WTC11 (cell line): ENCODE measurements around the gene SASH3. TPM values are rescaled to one million over a fixed set of nuclear protein-coding genes. Genes with fewer than 3 reads are reported as not detected.

ENCODE experiments used
- ATAC-seq: fragments of 200-7000 bp; cut with Tn5 transposase; 2 replicates; pipeline ENCODE4 v1.10.0; 2021; ENCODE audit warnings: mild to moderate bottlenecking, moderate library complexity
- CTCF ChIA-PET: fragments of 300-600 bp; sonication (Branson Sonifier 250); formaldehyde crosslinking; loops from one replicate; lab custom pipeline; 2021; ENCODE audit warnings: antibody characterized with exemption; lab: Charles Lee
- POLR2A ChIA-PET: fragments of 350-600 bp; sonication (Branson Sonifier 250); formaldehyde crosslinking; loops from one replicate; lab custom pipeline; 2021; ENCODE audit warnings: antibody characterized with exemption; lab: Charles Lee
- DNase-seq: peaks from one replicate; pipeline ENCODE4 v3.0.0; 2021; ENCODE audit warnings: low spot score
- H3K27ac Mint-ChIP-seq: 2 replicates; pipeline ENCODE4 v1.8.0; 2021; ENCODE audit warnings: mixed read lengths
- H3K27me3 Mint-ChIP-seq: 2 replicates; pipeline ENCODE4 v1.8.0; 2021; ENCODE audit warnings: low read depth, mild to moderate bottlenecking, moderate library complexity, mixed read lengths
- H3K36me3 Mint-ChIP-seq: 2 replicates; pipeline ENCODE4 v1.8.0; 2021; ENCODE audit warnings: mixed read lengths
- H3K4me1 Mint-ChIP-seq: 2 replicates; pipeline ENCODE4 v1.8.0; 2022; ENCODE audit warnings: mixed read lengths
- H3K4me3 Mint-ChIP-seq: 2 replicates; pipeline ENCODE4 v1.8.0; 2021; ENCODE audit warnings: mild to moderate bottlenecking, moderate library complexity, mixed read lengths
- H3K9me3 Mint-ChIP-seq: 2 replicates; pipeline ENCODE4 v1.8.0; 2021; ENCODE audit warnings: mixed read lengths
- ATF1 ChIP-seq: sonication (generic); formaldehyde crosslinking; IDR thresholded peaks from 2 replicates; pipeline ENCODE4 v1.8.1; 2023; ENCODE audit warnings: mild to moderate bottlenecking, moderate library complexity, missing genetic modification reagents
- CREM ChIP-seq: sonication (generic); formaldehyde crosslinking; IDR thresholded peaks from 2 replicates; pipeline ENCODE4 v1.8.1; 2022; ENCODE audit warnings: mild to moderate bottlenecking, missing genetic modification reagents, moderate library complexity
- CTCF ChIP-seq: fragments of 200-600 bp; IDR thresholded peaks from 2 replicates; pipeline ENCODE4 v1.8.0; 2022; ENCODE audit warnings: antibody characterized with exemption
- ELF4 ChIP-seq: sonication (generic); formaldehyde crosslinking; IDR thresholded peaks from 2 replicates; pipeline ENCODE4 v1.8.1; 2022; ENCODE audit warnings: low read depth, mild to moderate bottlenecking, moderate library complexity, missing genetic modification reagents
- ERG ChIP-seq: fragments of 250-450 bp; sonication (Bioruptor Pico); IDR thresholded peaks from 2 replicates; pipeline ENCODE4 v1.8.0; 2021; ENCODE audit warnings: mild to moderate bottlenecking
- FOXP1 ChIP-seq: sonication (generic); formaldehyde crosslinking; IDR thresholded peaks from 2 replicates; pipeline ENCODE4 v1.8.0; 2022; ENCODE audit warnings: missing genetic modification reagents, mild to moderate bottlenecking, moderate library complexity, borderline replicate concordance
- GABPB1 ChIP-seq: sonication (generic); formaldehyde crosslinking; IDR thresholded peaks from 2 replicates; pipeline ENCODE4 v1.8.1; 2023; ENCODE audit warnings: mild to moderate bottlenecking, missing genetic modification reagents
- GRHL2 ChIP-seq: fragments of 250-450 bp; sonication (Bioruptor Pico); IDR thresholded peaks from 2 replicates; pipeline ENCODE4 v1.8.0; 2022; ENCODE audit warnings: mild to moderate bottlenecking, moderate library complexity; ENCODE audit not compliant: insufficient replicate concordance, severe bottlenecking
- IRF2 ChIP-seq: sonication (generic); formaldehyde crosslinking; IDR thresholded peaks from 2 replicates; pipeline ENCODE4 v1.8.0; 2022; ENCODE audit warnings: low read depth, missing genetic modification reagents, borderline replicate concordance
- PRDM15 ChIP-seq: sonication (generic); formaldehyde crosslinking; IDR thresholded peaks from 2 replicates; pipeline ENCODE4 v1.8.0; 2022; ENCODE audit warnings: missing genetic modification reagents
- TEAD4 ChIP-seq: sonication (generic); formaldehyde crosslinking; IDR thresholded peaks from 2 replicates; pipeline ENCODE4 v1.8.0; 2022; ENCODE audit warnings: mild to moderate bottlenecking, missing genetic modification reagents
- USF1 ChIP-seq: sonication (generic); formaldehyde crosslinking; IDR thresholded peaks from 2 replicates; pipeline ENCODE4 v1.8.0; 2022; ENCODE audit warnings: mild to moderate bottlenecking, missing genetic modification reagents
- ZMAT4 ChIP-seq: fragments of 250-450 bp; sonication (Bioruptor Pico); IDR thresholded peaks from 2 replicates; pipeline ENCODE4 v1.9.0; 2021; ENCODE audit warnings: mild to moderate bottlenecking
- ZNF317 ChIP-seq: sonication (generic); formaldehyde crosslinking; IDR thresholded peaks from 2 replicates; pipeline ENCODE4 v1.8.1; 2023; ENCODE audit warnings: low read depth, mild to moderate bottlenecking, moderate library complexity, missing genetic modification reagents, borderline replicate concordance
- total RNA-seq: library from RNA; stranded (reverse); gene quantifications from 3 replicates; pipeline ENCODE4 v1.2.3, GENCODE V29; 2021
- TF ChIP-seq, protein P1 (sequence below): sonication (generic); formaldehyde crosslinking; IDR thresholded peaks from 2 replicates; pipeline ENCODE4 v1.8.0; 2023; ENCODE audit warnings: missing genetic modification reagents, mild to moderate bottlenecking, borderline replicate concordance
- TF ChIP-seq, protein P2 (sequence below): fragments of 250-450 bp; sonication (Bioruptor Pico); IDR thresholded peaks from 2 replicates; pipeline ENCODE4 v2.1.2; 2022; ENCODE audit warnings: mild to moderate bottlenecking, moderate library complexity

SASH3 gene
- total RNA-seq, 1 experiment from 2014 or later: 0.22 TPM

- CTCF ChIA-PET: interaction anchor here (0.6 to 2.0 kb wide), 2 partner anchors 38 to 267 kb away, joined by 4 to 6 read pairs; no protein-coding TSS in a partner anchor
- TF ChIP-seq GABPB1 (CRISPR knock-in tag): no peak
- TF ChIP-seq PRDM15 (CRISPR knock-in tag): no peak
- TF ChIP-seq ZMAT4 (CRISPR knock-in tag): no peak
- TF ChIP-seq CREM: no peak
- no peak for TF ChIP-seq ZNF317
- TF ChIP-seq GRHL2: no peak
- peak; percentile 26 for ATAC-seq
- POLR2A ChIA-PET: no interaction called here
- H3K27me3 Mint-ChIP-seq: no peaks in the 10 kb centered on the region
- H3K27ac Mint-ChIP-seq: no peak overlapping the region
- H3K36me3 Mint-ChIP-seq: no peaks in the 10 kb centered on the region
- no peaks in the 10 kb centered on the region for H3K9me3 Mint-ChIP-seq
- no peak for DNase-seq
- H3K4me1 Mint-ChIP-seq: no peaks in the 10 kb centered on the region
- H3K4me3 Mint-ChIP-seq: no peak overlapping the region
These were observed 13.9 kb downstream of the SASH3 start for GRCh38 chrX:129793604-129794191.

- ATAC-seq (no peak), DNase-seq (no peak)
- POLR2A ChIA-PET: no interaction called here
- H3K4me3 Mint-ChIP-seq: no peak overlapping the region
- H3K36me3 Mint-ChIP-seq: no peaks in the 10 kb centered on the region
- H3K27me3 Mint-ChIP-seq: no peaks in the 10 kb centered on the region
- no peaks in the 10 kb centered on the region for H3K9me3 Mint-ChIP-seq
- no peak overlapping the region for H3K27ac Mint-ChIP-seq
- CTCF ChIA-PET: no interaction called here
- H3K4me1 Mint-ChIP-seq: no peaks in the 10 kb centered on the region
- TF ChIP-seq USF1 (CRISPR knock-in tag): no peak
- TF ChIP-seq, protein P1, sequence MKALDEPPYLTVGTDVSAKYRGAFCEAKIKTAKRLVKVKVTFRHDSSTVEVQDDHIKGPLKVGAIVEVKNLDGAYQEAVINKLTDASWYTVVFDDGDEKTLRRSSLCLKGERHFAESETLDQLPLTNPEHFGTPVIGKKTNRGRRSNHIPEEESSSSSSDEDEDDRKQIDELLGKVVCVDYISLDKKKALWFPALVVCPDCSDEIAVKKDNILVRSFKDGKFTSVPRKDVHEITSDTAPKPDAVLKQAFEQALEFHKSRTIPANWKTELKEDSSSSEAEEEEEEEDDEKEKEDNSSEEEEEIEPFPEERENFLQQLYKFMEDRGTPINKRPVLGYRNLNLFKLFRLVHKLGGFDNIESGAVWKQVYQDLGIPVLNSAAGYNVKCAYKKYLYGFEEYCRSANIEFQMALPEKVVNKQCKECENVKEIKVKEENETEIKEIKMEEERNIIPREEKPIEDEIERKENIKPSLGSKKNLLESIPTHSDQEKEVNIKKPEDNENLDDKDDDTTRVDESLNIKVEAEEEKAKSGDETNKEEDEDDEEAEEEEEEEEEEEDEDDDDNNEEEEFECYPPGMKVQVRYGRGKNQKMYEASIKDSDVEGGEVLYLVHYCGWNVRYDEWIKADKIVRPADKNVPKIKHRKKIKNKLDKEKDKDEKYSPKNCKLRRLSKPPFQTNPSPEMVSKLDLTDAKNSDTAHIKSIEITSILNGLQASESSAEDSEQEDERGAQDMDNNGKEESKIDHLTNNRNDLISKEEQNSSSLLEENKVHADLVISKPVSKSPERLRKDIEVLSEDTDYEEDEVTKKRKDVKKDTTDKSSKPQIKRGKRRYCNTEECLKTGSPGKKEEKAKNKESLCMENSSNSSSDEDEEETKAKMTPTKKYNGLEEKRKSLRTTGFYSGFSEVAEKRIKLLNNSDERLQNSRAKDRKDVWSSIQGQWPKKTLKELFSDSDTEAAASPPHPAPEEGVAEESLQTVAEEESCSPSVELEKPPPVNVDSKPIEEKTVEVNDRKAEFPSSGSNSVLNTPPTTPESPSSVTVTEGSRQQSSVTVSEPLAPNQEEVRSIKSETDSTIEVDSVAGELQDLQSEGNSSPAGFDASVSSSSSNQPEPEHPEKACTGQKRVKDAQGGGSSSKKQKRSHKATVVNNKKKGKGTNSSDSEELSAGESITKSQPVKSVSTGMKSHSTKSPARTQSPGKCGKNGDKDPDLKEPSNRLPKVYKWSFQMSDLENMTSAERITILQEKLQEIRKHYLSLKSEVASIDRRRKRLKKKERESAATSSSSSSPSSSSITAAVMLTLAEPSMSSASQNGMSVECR (CRISPR knock-in tag): no peak
These were observed 15.8 kb downstream of the SASH3 start for GRCh38 chrX:129795584-129795983.

- H3K4me3 Mint-ChIP-seq: no peak overlapping the region
- ATAC-seq: no peak
- H3K36me3 Mint-ChIP-seq: no peaks in the 10 kb centered on the region
- no peaks in the 10 kb centered on the region for H3K4me1 Mint-ChIP-seq
- CTCF ChIA-PET: no interaction called here
- no peaks in the 10 kb centered on the region for H3K27me3 Mint-ChIP-seq
- no peak overlapping the region for H3K27ac Mint-ChIP-seq
- POLR2A ChIA-PET: no interaction called here
- no peaks in the 10 kb centered on the region for H3K9me3 Mint-ChIP-seq
- DNase-seq: no peak
- TF ChIP-seq FOXP1 (CRISPR knock-in tag) (no peak), ZMAT4 (CRISPR knock-in tag) (no peak), ATF1 (CRISPR knock-in tag) (no peak), CTCF (no peak), TEAD4 (CRISPR knock-in tag) (no peak), ERG (CRISPR knock-in tag) (no peak), IRF2 (CRISPR knock-in tag) (no peak), ELF4 (no peak)
- TF ChIP-seq, protein P2, sequence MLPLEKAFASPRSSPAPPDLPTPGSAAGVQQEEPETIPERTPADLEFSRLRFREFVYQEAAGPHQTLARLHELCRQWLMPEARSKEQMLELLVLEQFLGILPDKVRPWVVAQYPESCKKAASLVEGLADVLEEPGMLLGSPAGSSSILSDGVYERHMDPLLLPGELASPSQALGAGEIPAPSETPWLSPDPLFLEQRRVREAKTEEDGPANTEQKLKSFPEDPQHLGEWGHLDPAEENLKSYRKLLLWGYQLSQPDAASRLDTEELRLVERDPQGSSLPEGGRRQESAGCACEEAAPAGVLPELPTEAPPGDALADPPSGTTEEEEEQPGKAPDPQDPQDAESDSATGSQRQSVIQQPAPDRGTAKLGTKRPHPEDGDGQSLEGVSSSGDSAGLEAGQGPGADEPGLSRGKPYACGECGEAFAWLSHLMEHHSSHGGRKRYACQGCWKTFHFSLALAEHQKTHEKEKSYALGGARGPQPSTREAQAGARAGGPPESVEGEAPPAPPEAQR (CRISPR knock-in tag): no peak
These were observed 17.6 kb downstream of the SASH3 start for GRCh38 chrX:129797251-129797906.
